Measurements from ENCODE around the gene GPR179. TPM values are rescaled to one million over a fixed set of nuclear protein-coding genes. Genes with fewer than 3 reads are reported as not detected.
A peak's percentile ranks its signal among the peaks of the same experiment; 100 is the strongest.

GPR179 gene
- total RNA-seq, 6 experiments from 2014 or later: 0.07 to 0.22 TPM; not detected in 4

GRCh38 chr17:38330941-38331411 is 12.8 kb downstream of the GPR179 start:
- Histone ChIP-seq H3K4me3 (no peak overlapping the region), H3K36me3 (no peaks in the 10 kb centered on the region), H3K9me3 (no peaks in the 10 kb centered on the region), H3K27ac (no peak overlapping the region), H3K4me1 (no peaks in the 10 kb centered on the region), H3K27me3 (no peaks in the 10 kb centered on the region)
- 85% methylated on average over 6 of the region's 23 CpGs for WGBS (ENCODE audit: insufficient coverage, low coverage, low lambda C conversion rate, missing lambda C conversion rate)
- ATAC-seq: no peak
- intact Hi-C loops (cut with DNase I): no loop called here
- TF ChIP-seq POLR2A (IDR thresholded peaks at IDR 0.05): no peak
- TF ChIP-seq CTCF (IDR thresholded peaks at IDR 0.05): no peak
- peak in 1 of 3 donors; percentile 42 for DNase-seq

GRCh38 chr17:38329808-38330730 is 13.7 kb downstream of the GPR179 start:
- Histone ChIP-seq H3K4me1 (no peaks in the 10 kb centered on the region), H3K27ac (no peak overlapping the region), H3K27me3 (no peaks in the 10 kb centered on the region), H3K36me3 (no peaks in the 10 kb centered on the region), H3K9me3 (no peaks in the 10 kb centered on the region), H3K4me3 (no peak overlapping the region)
- intact Hi-C loops (cut with DNase I): no loop called here
- TF ChIP-seq CTCF (IDR thresholded peaks at IDR 0.05) (no peak), POLR2A (IDR thresholded peaks at IDR 0.05) (no peak)
- 56% methylated on average over 5 of the region's 25 CpGs for WGBS (ENCODE audit: insufficient coverage, low coverage, low lambda C conversion rate, missing lambda C conversion rate)
- ATAC-seq (no peak), DNase-seq (peak in 1 of 3 donors; percentile 39)

- intact Hi-C loops (cut with DNase I): no loop called here
- Histone ChIP-seq H3K9me3 (no peaks in the 10 kb centered on the region), H3K36me3 (no peaks in the 10 kb centered on the region), H3K4me1 (no peaks in the 10 kb centered on the region), H3K27me3 (no peaks in the 10 kb centered on the region), H3K27ac (no peak overlapping the region), H3K4me3 (no peak overlapping the region)
- 73% methylated on average over 6 of the region's 7 CpGs for WGBS (ENCODE audit: insufficient coverage, low coverage, low lambda C conversion rate, missing lambda C conversion rate)
- no peak for ATAC-seq
- no peak for TF ChIP-seq CTCF (IDR thresholded peaks at IDR 0.05)
- no peak for TF ChIP-seq POLR2A (IDR thresholded peaks at IDR 0.05)
- DNase-seq: peak in 1 of 3 donors; percentile 35
Measured at GRCh38 chr17:38329284-38329683, 14.5 kb downstream of the GPR179 start.

GRCh38 chr17:38328620-38329019 is 15.1 kb downstream of the GPR179 start:
- ATAC-seq: no peak
- intact Hi-C loops (cut with DNase I): no loop called here
- Histone ChIP-seq H3K36me3 (peaks cover 0 to 3% (median 0%) of the 10 kb centered on the region in 4 donors), H3K27ac (no peak overlapping the region), H3K9me3 (no peaks in the 10 kb centered on the region), H3K27me3 (no peaks in the 10 kb centered on the region), H3K4me1 (no peaks in the 10 kb centered on the region), H3K4me3 (no peak overlapping the region)
- no peak for TF ChIP-seq POLR2A (IDR thresholded peaks at IDR 0.05)
- TF ChIP-seq CTCF (IDR thresholded peaks at IDR 0.05): no peak
- 72% methylated on average over 7 of the region's 7 CpGs for WGBS (ENCODE audit: insufficient coverage, low coverage, low lambda C conversion rate, missing lambda C conversion rate)
- peak in 1 of 3 donors; percentile 19 for DNase-seq
